NCI-H345 (cell line): ENCODE data around the gene KDM4F.
A peak's percentile ranks its signal among the peaks of the same experiment; 100 is the strongest.

Experiments used
- DNase-seq: peaks from one replicate; lab custom pipeline; 2025; lab: John Stamatoyannopoulos, UW

The KDM4F gene

GRCh38 chr11:95065336-95065735, 16.1 kb downstream of the KDM4F start:
- peak; percentile 83 for DNase-seq

GRCh38 chr11:95066716-95067038, 17.5 kb downstream of the KDM4F start, which contains the start of gene SRSF8:
SRSF8 (plus strand) TSS chr11:95066919; CDS start chr11:95067227, 308 bp downstream.
- DNase-seq, result no peak

- DNase-seq, result peak; percentile 79
Measured at GRCh38 chr11:95067039-95067840, 18.0 kb downstream of the KDM4F start.

- DNase-seq, result peak; percentile 55
Measured at GRCh38 chr11:95067841-95068219, 18.6 kb downstream of the KDM4F start.

- DNase-seq, result peak; percentile 87
Measured at GRCh38 chr11:95068549-95068948, 19.3 kb downstream of the KDM4F start.

- DNase-seq, result no peak
Measured at GRCh38 chr11:95070471-95070870, 21.2 kb downstream of the KDM4F start.

GRCh38 chr11:95072948-95073347, 23.7 kb downstream of the KDM4F start:
- DNase-seq, result no peak

GRCh38 chr11:95074792-95075563, 25.8 kb downstream of the KDM4F start:
- DNase-seq, result peak; percentile 31

- DNase-seq, result no peak
Measured at GRCh38 chr11:95076416-95076815, 27.2 kb downstream of the KDM4F start.

GRCh38 chr11:95076981-95077380, 27.8 kb downstream of the KDM4F start:
- DNase-seq, result no peak

GRCh38 chr11:95078526-95078925, 29.3 kb downstream of the KDM4F start:
- no peak for DNase-seq

- no peak for DNase-seq
Measured at GRCh38 chr11:95081010-95081409, 31.8 kb downstream of the KDM4F start.

GRCh38 chr11:95081412-95081811, 32.2 kb downstream of the KDM4F start:
- no peak for DNase-seq

GRCh38 chr11:95082576-95083001, 33.4 kb downstream of the KDM4F start:
- DNase-seq, result no peak

- no peak for DNase-seq
Measured at GRCh38 chr11:95084509-95084908, 35.3 kb downstream of the KDM4F start.

GRCh38 chr11:95085117-95085816, 36.0 kb downstream of the KDM4F start:
- no peak for DNase-seq

- DNase-seq, result no peak
Measured at GRCh38 chr11:95086151-95086550, 36.9 kb downstream of the KDM4F start.

- no peak for DNase-seq
Measured at GRCh38 chr11:95086836-95087570, 37.8 kb downstream of the KDM4F start.

- no peak for DNase-seq
Measured at GRCh38 chr11:95088946-95089619, 39.9 kb downstream of the KDM4F start.

GRCh38 chr11:95089620-95090542, 40.7 kb downstream of the KDM4F start, which contains the start of gene ENDOD1:
ENDOD1 (plus strand) TSS chr11:95089846; CDS start chr11:95089928, 82 bp downstream.
- DNase-seq, result peak; percentile 81
